Measurements from ENCODE around the gene TUBGCP6.
"Not testable (repeated sequence)": the region's sequence is repeated elsewhere in the genome, so short reads cannot be mapped to it uniquely, and the experiment has no call there.

Gene TUBGCP6

DNA sequence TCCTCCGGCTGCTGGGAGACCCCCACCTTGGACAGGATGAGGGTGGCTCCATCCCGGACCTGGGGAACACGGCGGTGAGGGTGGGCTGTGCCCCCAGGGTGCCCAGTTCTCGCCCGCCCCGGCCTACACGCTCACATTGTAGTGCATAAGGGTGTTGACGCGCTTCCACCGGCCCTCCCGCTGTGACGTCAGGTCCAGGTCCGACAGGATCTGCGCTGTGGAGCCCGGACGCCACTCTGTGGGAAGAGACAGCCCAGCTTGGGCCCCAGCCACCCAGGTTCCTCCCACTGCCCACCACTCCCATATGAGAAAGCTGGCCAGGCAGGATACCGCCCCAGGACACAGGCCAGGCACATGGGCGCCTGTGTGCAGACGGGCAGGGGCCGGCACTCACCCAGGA is 33.6 kb upstream of the TUBGCP6 start:
- no peak for DNase-seq

GRCh38 chr22:50277761-50278160 is 32.9 kb upstream of the TUBGCP6 start:
- DNase-seq = no peak

GRCh38 chr22:50276143-50276542 is 31.3 kb upstream of the TUBGCP6 start:
- peak; percentile 73 for DNase-seq

DNA sequence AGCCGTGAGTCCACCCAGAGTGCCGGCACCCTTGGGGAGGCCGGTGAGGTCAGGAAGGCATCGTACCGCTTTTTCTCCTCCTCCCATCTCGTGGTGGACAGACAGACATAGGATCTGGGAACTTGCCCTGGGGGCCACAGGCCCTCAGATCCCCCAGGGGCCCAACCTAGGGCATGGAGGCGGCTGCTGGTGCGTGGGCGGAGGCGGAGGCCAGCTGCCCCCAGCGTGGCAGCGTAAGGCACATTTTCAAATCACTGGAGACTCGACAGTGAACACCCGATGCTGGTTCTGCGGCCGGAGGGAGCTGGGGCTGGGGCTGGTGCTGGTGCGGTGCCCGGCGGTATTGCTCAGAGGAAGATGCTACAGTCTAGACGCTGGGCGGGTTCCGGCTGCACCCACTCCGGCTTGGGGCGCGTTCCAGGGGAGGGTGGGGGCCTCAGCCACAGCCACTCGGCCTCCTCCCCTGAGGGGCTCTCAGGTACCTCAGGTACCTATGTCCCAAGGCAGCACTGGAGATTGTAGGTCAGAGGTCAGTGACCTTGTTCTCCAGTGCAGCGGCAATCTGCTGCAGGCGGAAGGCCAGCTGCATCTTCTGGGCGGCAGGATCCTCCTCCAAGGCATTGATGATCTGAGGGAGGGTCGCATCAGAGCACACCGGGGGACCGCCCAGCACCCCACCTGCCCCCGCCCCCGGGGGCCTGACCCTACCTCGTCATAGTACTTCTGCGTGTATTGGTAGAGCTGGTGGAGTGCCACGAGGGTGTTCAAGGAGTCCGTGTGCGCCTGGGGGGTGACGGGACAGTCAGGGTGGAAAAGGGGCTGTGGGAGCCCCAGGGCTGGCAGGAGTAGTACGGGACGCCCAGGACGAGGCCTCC is 30.6 kb upstream of the TUBGCP6 start:
- no peak for DNase-seq

GRCh38 chr22:50274771-50275170 is 29.9 kb upstream of the TUBGCP6 start:
- no peak for DNase-seq

DNA sequence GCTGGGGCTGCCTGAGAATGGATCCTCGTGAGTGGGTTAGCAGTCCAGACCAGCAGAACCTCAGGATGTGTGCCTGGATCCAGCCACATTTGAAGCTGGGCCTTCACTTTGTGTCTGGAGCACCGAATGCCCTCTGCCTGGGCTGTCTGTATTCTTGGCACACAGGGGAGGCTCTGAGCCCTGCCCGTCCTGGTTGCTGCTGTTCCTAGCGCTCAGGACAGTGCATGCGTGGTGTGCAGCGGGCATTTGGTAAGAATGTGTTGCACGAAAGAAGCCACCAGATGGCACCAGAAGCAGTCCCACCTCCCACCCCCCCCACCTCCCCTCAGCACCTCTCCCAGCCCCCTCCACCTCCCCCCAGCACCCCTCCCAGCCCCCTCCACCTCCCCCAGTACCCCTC is 29.5 kb upstream of the TUBGCP6 start:
- peak; percentile 56 for DNase-seq

DNA sequence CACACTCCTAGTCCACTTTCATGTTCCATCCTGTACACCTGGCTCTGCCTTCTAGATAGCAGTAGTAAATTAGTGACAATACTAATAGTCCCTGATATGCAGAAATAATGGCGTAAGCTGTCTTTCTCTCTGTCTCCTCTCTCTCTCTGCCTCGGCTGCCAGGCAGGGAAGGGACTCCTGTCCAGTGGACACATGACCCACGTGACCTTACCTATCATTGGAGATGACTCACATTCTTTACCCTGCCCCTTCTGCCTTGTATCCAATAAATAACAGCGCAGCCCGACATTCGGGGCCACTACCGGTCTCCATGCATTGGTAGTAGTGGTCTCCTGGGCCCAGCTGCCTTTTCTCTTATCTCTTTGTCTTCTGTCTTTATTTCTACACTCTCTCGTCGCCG is 29.0 kb upstream of the TUBGCP6 start:
- not testable (repeated sequence) for DNase-seq

DNA sequence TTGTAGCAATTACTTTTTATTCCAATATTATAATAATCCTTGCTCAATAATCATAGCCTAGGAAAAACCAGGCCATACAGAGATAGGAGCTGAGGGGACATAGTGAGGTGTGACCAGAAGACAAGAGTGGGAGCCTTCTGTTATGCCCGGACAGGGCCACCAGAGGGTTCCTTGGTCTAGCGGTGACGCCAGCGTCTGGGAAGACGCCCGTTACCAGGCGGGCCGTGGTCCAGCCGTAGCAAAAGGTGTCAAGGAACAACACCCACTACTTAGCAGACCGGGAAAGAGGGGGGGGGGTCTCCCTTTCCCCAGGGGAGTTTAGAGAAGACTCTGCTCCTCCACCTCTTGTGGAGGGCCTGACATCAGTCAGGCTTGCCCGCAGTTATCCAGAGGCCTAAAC is 28.5 kb upstream of the TUBGCP6 start:
- not testable (repeated sequence) for DNase-seq

DNA sequence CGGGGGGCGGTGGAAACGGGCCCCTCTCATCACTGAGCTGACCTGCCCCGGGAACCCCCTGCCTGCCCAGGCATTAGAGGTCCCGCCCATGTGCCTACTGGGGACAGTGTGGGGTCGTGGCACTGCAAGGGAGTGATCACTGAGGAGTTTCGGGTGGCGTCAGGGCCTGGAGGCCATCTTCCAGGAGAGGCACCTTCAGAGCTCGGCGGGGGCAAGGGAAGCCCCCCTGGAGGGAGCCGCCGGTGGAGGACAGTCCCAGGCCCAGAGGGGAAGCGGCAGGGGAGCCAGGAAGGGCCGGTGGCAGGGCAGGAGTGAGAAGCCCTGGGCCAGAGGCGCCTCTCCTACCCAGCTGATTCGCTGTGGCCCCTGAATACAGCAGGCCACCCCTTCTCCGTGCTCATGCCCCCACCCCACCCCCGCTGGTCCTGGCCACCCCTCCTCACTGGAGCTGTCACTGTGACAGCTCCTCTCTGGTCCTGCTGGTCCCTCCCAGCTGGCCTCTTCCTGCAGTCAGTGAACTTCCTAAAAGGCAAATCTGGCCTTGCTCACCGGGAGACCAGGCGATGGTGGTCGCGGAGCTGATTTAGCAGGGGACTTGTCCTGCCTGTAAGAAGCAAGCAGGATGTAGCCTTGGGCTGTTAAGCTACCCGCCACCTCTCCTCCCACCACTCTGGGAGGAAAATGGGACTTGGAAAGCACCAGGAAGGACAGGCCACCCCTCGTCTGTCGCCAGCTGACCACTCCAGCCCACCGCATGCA is 27.4 kb upstream of the TUBGCP6 start:
- no peak for DNase-seq

DNA sequence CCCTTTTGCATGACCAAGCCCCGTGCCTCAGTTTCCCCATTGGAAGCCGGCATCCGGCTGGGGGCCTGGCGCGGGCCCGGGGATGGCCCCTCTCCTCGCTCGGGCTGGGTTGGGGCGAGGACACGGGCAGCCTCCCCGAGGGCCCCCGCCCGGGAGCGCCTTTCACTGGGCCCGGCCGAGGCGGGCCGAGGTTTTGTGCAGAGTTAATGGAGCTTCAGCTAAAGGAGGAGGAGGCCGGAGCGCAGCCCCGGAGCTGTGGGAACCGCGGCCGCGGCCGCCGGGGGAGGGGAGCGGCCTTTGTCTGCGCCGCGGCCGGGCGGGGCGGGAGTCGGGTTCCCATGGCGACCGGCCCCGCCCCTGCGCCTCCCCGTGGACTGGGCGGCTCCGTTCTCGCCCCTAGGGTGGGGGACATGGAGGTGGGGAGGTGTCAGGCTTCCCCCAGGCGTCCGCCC is 26.7 kb upstream of the TUBGCP6 start:
- DNase-seq = peak; percentile 68

- DNase-seq = peak; percentile 70
Observed at GRCh38 chr22:50270666-50271394, 26.0 kb upstream of the TUBGCP6 start.

DNA sequence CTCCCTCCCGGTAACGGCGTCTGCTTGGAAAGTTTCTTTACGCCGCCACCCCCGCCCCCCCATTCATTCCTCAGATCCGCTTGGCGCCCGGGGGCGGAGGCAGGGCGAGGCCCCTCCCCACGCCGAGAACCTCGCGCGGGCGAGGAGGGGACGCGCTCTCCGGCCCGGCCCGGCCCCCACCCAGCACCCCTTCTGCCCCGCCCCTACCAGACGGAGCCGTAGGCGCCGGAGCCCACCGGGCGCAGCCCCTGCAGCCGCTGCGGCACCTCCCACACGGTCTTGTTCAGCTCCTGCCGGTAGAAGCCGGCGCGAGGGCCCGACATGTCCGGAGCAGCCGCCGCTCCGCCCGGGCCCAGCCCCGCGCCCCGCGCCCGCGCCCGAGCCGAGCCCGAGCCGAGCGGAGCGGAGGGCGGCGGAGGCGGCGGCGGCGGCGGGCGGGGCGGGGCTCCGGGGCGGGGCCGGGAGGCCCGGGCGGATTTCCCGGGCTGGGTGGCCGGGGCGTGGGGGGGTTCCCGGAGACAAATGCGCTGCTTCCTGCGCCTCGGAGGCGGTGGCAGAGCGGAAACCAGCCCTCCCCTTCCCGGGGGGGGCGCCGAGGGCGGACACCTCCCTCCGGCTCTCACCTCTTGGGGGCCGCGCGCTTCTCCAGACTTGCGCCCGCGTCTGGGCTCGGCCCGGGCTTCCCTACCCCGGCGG is 25.3 kb upstream of the TUBGCP6 start, which contains the start of gene MAPK11:
Gene MAPK11 (minus strand): TSS at position 411 of the 696 bp plus-strand sequence. CDS start 88 bp downstream, at position 323.
- peak; percentile 46 for DNase-seq

DNA sequence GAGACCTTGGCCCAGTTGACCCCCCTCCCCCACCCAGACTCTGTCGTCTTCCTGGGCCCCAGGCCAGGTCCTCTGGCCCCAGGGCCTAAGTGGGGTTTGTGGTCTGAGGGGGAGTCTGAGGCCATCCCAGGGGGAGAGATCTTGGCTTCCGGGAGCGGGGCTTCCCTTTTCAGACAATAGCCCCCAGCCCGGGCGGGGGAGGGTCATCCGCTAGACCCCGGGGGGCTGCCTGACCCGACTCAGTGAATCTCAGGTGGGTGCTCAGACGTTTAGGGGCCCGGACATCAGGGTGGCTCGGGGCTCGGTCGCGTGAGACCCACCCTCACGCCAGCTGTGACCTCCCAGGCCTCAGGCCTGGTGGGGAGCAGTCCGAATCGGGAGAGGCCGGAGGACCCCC is 24.7 kb upstream of the TUBGCP6 start:
- no peak for DNase-seq

- DNase-seq = no peak
Observed at GRCh38 chr22:50268655-50269113, 23.9 kb upstream of the TUBGCP6 start.

- peak; percentile 46 for DNase-seq
Observed at GRCh38 chr22:50267591-50268390, 23.0 kb upstream of the TUBGCP6 start.

- DNase-seq = no peak
Observed at GRCh38 chr22:50266994-50267393, 22.2 kb upstream of the TUBGCP6 start.

- DNase-seq = no peak
Observed at GRCh38 chr22:50264946-50265669, 20.3 kb upstream of the TUBGCP6 start.

GRCh38 chr22:50264104-50264745 is 19.4 kb upstream of the TUBGCP6 start:
- no peak for DNase-seq

DNA sequence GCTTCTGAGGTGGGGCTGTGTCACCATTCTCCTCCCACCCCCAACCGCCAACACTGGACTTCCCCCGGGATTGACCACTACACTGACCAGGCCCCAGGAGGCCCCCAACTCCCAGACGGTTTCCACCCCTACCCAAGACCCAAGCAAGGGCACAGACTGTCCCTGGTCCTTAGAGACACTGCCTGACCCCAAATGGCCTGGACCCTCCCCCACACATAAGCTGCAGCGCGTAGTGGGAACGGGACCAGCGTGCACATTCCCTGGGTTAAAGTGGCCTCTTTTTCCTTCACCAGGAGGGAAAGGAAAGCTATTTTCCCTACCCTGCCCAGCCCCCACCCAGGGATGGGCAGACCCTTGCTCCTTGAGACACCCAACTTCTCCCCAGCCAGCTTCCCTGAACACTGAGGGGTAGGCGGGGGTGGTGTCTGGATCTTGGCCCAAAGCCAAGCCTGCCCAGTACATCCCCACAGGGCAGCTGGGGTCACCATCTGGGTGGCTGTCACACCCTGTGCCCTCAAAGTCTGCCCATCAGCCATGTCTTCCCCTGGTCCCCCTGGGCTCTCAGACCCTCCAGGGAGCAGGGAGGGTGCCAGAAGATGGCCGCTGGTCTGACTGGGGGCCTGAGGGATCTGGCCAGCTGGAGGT is 18.3 kb upstream of the TUBGCP6 start:
- DNase-seq = no peak

DNA sequence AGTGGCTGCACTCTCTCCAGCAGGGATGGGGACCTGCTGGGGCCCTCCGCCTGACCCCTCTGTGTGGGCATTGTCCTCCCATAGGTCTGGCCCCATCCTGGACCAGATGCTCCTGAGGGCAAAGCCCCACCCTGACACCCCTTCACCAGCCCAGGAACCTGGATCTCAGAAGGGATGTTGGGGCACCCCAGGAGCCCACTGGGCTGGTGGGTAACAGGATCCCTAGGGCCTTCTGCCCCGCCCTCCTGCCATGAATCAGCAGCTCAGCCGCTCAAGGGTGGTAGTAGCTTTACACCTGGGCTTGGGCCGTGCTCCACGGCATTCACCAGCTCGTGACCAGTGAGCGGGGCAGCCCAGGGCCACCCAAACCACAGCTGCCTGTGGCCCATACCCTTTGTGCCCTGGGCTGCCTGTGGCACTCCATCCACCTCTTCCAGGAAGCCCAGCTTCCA is 17.7 kb upstream of the TUBGCP6 start:
- DNase-seq = no peak
